MM.1S (cell line): ENCODE data around the gene TDRD7.

Experiments
- EZH2 ChIP-seq: fragments of 300-600 bp; sonication (generic); optimal IDR thresholded peaks from 2 replicates; pipeline ENCODE3; 2017; ENCODE audit warnings: low read depth, mild to moderate bottlenecking, antibody characterized with exemption, low read length, mixed read lengths
- EZH2phosphoT487 ChIP-seq: fragments of 300-600 bp; sonication (generic); IDR thresholded peaks from 2 replicates; pipeline ENCODE4 v1.6.1; 2018; ENCODE audit warnings: antibody characterized with exemption, low read length
- TF ChIP-seq, protein P1 (sequence below): fragments of 300-600 bp; sonication (generic); IDR thresholded peaks from 2 replicates; pipeline ENCODE4 v1.5.1; 2016; ENCODE audit warnings: antibody characterized with exemption, low read length, mixed read lengths

DNA sequence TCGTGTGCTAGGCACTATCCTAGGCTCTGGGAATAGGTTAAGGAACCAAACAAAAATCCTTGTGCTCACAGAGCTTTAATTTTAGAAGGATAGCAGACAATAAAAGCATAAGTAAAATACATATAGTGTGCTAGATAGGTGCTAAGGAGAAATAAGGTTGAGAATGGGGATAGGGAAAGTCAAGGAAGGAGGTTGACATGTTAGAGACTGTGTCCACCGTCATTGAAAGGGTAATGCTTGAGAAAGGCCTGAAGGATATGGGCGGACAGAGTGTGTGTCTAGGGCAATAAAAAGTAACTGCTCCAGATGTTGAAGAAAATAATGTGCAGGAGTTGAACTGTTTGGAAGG lies 482 bp upstream of the TDRD7 start:
- TF ChIP-seq, protein P1, sequence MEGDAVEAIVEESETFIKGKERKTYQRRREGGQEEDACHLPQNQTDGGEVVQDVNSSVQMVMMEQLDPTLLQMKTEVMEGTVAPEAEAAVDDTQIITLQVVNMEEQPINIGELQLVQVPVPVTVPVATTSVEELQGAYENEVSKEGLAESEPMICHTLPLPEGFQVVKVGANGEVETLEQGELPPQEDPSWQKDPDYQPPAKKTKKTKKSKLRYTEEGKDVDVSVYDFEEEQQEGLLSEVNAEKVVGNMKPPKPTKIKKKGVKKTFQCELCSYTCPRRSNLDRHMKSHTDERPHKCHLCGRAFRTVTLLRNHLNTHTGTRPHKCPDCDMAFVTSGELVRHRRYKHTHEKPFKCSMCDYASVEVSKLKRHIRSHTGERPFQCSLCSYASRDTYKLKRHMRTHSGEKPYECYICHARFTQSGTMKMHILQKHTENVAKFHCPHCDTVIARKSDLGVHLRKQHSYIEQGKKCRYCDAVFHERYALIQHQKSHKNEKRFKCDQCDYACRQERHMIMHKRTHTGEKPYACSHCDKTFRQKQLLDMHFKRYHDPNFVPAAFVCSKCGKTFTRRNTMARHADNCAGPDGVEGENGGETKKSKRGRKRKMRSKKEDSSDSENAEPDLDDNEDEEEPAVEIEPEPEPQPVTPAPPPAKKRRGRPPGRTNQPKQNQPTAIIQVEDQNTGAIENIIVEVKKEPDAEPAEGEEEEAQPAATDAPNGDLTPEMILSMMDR, result no peak
- TF ChIP-seq EZH2phosphoT487 (no peak), EZH2 (no peak)
